Fibroblast of lung (primary cell): Measurements from ENCODE around the gene TRPM6. TPM values are rescaled to one million over a fixed set of nuclear protein-coding genes. Genes with fewer than 3 reads are reported as not detected.

ENCODE experiments used
- DNase-seq, 2 donors: peaks; one replicate each; pipeline versions ENCODE4 v3.0.0 to v3.0.0-alpha.2; 2010; ENCODE audit warnings: low read depth in 2 of 2
- H2AFZ ChIP-seq: 2 replicates; pipeline ENCODE4 v1.5.1; 2012; ENCODE audit warnings: low read length, control low read depth, inconsistent platforms
- H3K27ac ChIP-seq: 2 replicates; pipeline ENCODE4 v1.5.1; 2011; ENCODE audit warnings: low read length, control low read depth; ENCODE audit not compliant: insufficient read depth
- H3K27me3 ChIP-seq: 2 replicates; pipeline ENCODE4 v1.5.1; 2011; ENCODE audit warnings: mild to moderate bottlenecking, low read length; ENCODE audit not compliant: control insufficient read depth, insufficient read depth
- H3K36me3 ChIP-seq: 2 replicates; pipeline ENCODE4 v1.5.1; 2011; ENCODE audit warnings: low read length; ENCODE audit not compliant: control insufficient read depth, insufficient read depth
- H3K4me1 ChIP-seq: 2 replicates; pipeline ENCODE4 v1.5.1; 2011; ENCODE audit warnings: low read length; ENCODE audit not compliant: control insufficient read depth, insufficient read depth; ENCODE audit errors: extremely low read depth
- H3K4me2 ChIP-seq: 2 replicates; pipeline ENCODE4 v1.5.1; 2011; ENCODE audit warnings: low read length, control low read depth; ENCODE audit not compliant: insufficient read depth; ENCODE audit errors: extremely low read depth
- H3K4me3 ChIP-seq, 4 experiments: fragments of 200-600 bp in 1 of 4; sonication (generic) in 1 of 4; replicated peaks in 1 of 4; 2 replicates each; pipeline ENCODE4 v1.5.1; 2011 to 2016; ENCODE audit warnings: low read length in 4 of 4, low read depth in 3 of 4, mild to moderate bottlenecking in 3 of 4, control low read depth in 2 of 4, inconsistent platforms in 1 of 4, mixed read lengths in 1 of 4; ENCODE audit not compliant: insufficient read depth in 1 of 4; ENCODE audit errors: control extremely low read depth in 1 of 4
- H3K79me2 ChIP-seq: 2 replicates; pipeline ENCODE4 v1.5.1; 2012; ENCODE audit warnings: mild to moderate bottlenecking, low read length, inconsistent platforms; ENCODE audit not compliant: control insufficient read depth, insufficient read depth
- H3K9ac ChIP-seq: 2 replicates; pipeline ENCODE4 v1.5.1; 2011; ENCODE audit warnings: mild to moderate bottlenecking, low read length, control low read depth; ENCODE audit not compliant: insufficient read depth
- H3K9me3 ChIP-seq: 2 replicates; pipeline ENCODE4 v1.5.1; 2012; ENCODE audit warnings: low read depth, low read length; ENCODE audit not compliant: control insufficient read depth, insufficient read depth
- H4K20me1 ChIP-seq: 2 replicates; pipeline ENCODE4 v1.5.1; 2011; ENCODE audit warnings: low read length; ENCODE audit not compliant: control insufficient read depth, insufficient read depth; ENCODE audit errors: extremely low read depth
- EZH2 ChIP-seq: IDR thresholded peaks from 2 replicates; pipeline ENCODE4 v1.5.1; 2012; ENCODE audit warnings: low read length, control low read depth, mild to moderate bottlenecking; ENCODE audit errors: missing control alignments
- polyA plus RNA-seq, 2 donors: library from polyadenylated mRNA; depleted of rRNA in 1 of 2; stranded (reverse) in 1 of 2; unstranded in 1 of 2; fragments of >200 nt; gene quantifications; 2 replicates each; pipeline ENCODE4 v1.2.1, GENCODE V29; 2011 to 2012; ENCODE audit warnings: missing spikeins in 1 of 2
- total RNA-seq: library from RNA; depleted of rRNA; stranded (reverse); fragments of >200 nt; gene quantifications from 2 replicates; pipeline ENCODE4 v1.2.1, GENCODE V29; 2014
- TF ChIP-seq, protein P1 (sequence below), 2 donors: IDR thresholded peaks in 1 of 2; conservative IDR thresholded peaks in 1 of 2; 1 replicate in 1 of 2; 2 replicates in 1 of 2; pipeline ENCODE4 v1.5.1; 2011 to 2012; ENCODE audit warnings: low read length in 2 of 2, control low read depth in 1 of 2, inconsistent platforms in 1 of 2, low read depth in 1 of 2, mild to moderate bottlenecking in 1 of 2

TRPM6 gene
- total and polyA plus RNA-seq, 2 donors (not counting 1 experiment from before 2014, with no cell fraction given) = under 0.01 to 0.02 TPM

DNA sequence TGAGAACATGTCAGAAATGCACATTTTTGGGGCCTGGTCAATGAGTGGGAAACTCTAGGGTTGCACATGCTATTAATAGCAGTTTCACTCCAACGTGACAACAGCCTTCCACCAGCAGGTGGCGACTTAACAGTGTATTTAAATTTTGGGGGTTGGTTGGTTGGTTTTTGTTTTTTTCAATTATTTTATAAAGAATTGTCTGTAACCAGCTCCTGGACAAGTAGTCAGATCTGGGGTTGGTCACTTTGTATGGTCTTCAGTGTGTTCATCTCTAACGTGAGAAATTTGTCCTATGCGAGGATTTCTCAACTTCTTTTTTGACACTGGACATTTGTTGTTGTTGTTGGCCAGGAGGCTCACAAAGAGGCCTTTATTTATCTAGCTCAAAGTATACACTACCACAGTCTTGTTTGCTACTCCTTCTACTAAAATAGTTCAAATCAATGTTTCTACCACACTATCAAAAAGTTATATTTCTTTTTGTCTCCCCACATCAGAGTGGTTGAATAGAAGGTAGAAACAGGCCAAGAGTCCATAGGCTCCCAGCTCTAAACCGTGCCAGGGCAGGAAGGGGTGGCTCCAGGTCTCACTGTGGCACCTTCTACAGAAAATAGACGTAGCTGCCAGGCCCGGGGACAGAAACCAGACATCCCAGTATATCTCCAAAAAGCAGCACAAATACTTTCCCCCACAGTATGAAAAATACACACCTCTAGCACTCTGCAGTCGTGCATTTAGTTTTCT lies 110.4 kb downstream of the TRPM6 start:
- Histone ChIP-seq H2AFZ (no peak overlapping the region), H3K79me2 (no peaks in the 10 kb centered on the region), H3K4me2 (no peak overlapping the region), H3K9ac (no peak overlapping the region), H3K27me3 (no peaks in the 10 kb centered on the region), H3K4me3 (no peak overlapping the region), H3K36me3 (no peaks in the 10 kb centered on the region), H3K9me3 (no peaks in the 10 kb centered on the region), H4K20me1 (no peaks in the 10 kb centered on the region), H3K4me1 (no peaks in the 10 kb centered on the region), H3K27ac (no peak overlapping the region)
- TF ChIP-seq EZH2 = no peak
- TF ChIP-seq, protein P1, sequence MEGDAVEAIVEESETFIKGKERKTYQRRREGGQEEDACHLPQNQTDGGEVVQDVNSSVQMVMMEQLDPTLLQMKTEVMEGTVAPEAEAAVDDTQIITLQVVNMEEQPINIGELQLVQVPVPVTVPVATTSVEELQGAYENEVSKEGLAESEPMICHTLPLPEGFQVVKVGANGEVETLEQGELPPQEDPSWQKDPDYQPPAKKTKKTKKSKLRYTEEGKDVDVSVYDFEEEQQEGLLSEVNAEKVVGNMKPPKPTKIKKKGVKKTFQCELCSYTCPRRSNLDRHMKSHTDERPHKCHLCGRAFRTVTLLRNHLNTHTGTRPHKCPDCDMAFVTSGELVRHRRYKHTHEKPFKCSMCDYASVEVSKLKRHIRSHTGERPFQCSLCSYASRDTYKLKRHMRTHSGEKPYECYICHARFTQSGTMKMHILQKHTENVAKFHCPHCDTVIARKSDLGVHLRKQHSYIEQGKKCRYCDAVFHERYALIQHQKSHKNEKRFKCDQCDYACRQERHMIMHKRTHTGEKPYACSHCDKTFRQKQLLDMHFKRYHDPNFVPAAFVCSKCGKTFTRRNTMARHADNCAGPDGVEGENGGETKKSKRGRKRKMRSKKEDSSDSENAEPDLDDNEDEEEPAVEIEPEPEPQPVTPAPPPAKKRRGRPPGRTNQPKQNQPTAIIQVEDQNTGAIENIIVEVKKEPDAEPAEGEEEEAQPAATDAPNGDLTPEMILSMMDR (conservative IDR thresholded peaks at IDR 0.05 in 1 of 2, IDR thresholded peaks at IDR 0.05 in 1 of 2; ENCODE audit: low read depth in 1 of 2, low read length in 2 of 2) = peak; percentile 69 to 82
- peak; percentile 36 to 69 for DNase-seq

DNA sequence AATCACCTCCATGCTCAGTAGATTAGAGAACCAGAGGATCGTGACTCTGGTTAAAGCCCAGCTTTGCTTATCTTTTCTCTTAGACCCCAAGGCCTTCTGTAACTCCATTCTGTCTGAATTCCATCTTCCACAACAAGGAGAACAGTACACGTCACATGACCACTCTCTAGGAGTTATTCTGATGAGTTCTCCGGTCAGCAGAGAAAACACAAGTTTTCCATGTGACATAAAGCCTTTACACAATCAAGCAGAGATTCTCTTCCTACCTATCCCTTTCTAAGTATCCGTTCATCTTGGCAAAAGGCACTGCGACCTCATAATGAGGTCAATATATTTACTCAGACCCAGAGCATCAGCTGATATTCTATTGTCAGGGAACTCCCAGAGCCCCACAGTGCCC lies 112.3 kb downstream of the TRPM6 start:
- no peak overlapping the region for H3K4me2 ChIP-seq
- no peaks in the 10 kb centered on the region for H3K79me2 ChIP-seq
- no peak overlapping the region for H3K27ac ChIP-seq
- H3K9ac ChIP-seq = no peak overlapping the region
- H3K27me3 ChIP-seq = no peaks in the 10 kb centered on the region
- no peak for DNase-seq
- H4K20me1 ChIP-seq = no peaks in the 10 kb centered on the region
- no peaks in the 10 kb centered on the region for H3K4me1 ChIP-seq
- no peaks in the 10 kb centered on the region for H3K36me3 ChIP-seq
- no peaks in the 10 kb centered on the region for H3K9me3 ChIP-seq
- TF ChIP-seq, protein P1 (conservative IDR thresholded peaks at IDR 0.05 in 1 of 2, IDR thresholded peaks at IDR 0.05 in 1 of 2; ENCODE audit: low read depth in 1 of 2, low read length in 2 of 2) = no peak
- no peak for TF ChIP-seq EZH2
- H2AFZ ChIP-seq = peak overlapping the region; percentile 20
- no peak overlapping the region for H3K4me3 ChIP-seq

DNA sequence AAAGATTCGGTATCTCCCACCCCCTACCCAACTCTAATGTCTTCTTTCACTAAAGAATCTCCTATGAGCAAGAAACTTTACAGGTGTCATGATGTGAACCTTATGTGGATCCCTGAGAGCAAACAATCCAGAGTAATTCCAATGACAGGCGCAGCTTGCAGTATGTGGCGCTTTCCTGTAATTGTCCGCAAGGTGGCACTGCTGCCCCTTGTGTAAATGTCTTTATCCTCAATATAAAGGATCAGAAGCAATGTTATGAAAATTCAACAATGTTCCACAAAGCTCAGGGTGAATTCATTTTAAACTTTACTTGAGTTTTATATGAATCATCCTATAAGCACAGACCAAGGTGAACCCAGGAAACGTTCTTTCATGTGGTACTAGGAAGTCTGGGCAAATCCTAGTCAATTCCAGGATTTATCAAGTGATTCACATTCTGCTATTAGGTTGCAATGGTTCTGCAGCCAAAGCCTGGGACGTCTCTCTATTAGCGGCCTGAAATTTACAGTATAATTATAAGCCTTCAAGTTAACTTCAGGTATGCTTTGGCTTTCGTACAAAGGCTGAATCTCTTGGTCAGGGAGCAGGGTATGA lies 113.7 kb downstream of the TRPM6 start:
- Histone ChIP-seq H3K9me3 (no peaks in the 10 kb centered on the region), H3K9ac (no peak overlapping the region), H2AFZ (no peak overlapping the region), H3K36me3 (no peaks in the 10 kb centered on the region), H3K79me2 (no peaks in the 10 kb centered on the region), H3K27me3 (no peaks in the 10 kb centered on the region), H3K4me1 (no peaks in the 10 kb centered on the region), H3K4me3 (no peak overlapping the region), H3K27ac (no peak overlapping the region), H4K20me1 (no peaks in the 10 kb centered on the region), H3K4me2 (no peak overlapping the region)
- DNase-seq = peak; percentile 55 to 80
- TF ChIP-seq EZH2 = no peak
- TF ChIP-seq, protein P1 (conservative IDR thresholded peaks at IDR 0.05 in 1 of 2, IDR thresholded peaks at IDR 0.05 in 1 of 2; ENCODE audit: low read depth in 1 of 2, low read length in 2 of 2) = peak; percentile 88 to 93
